Mucosa of rectum (tissue), 2 donors: ENCODE data around the gene HSPE1.

Experiments
- H3K27ac ChIP-seq, 2 donors: one replicate each; pipeline ENCODE4 v1.7.0; 2013; ENCODE audit warnings: inconsistent platforms in 2 of 2, low read depth in 2 of 2, low read length in 2 of 2
- H3K27me3 ChIP-seq, 2 donors: one replicate each; pipeline ENCODE4 v1.7.0; 2013; ENCODE audit warnings: low read length in 2 of 2; ENCODE audit not compliant: control insufficient read depth in 2 of 2, insufficient read depth in 2 of 2
- H3K36me3 ChIP-seq, 2 donors: one replicate each; pipeline ENCODE4 v1.7.0; 2013; ENCODE audit warnings: low read length in 2 of 2; ENCODE audit not compliant: control insufficient read depth in 2 of 2, insufficient read depth in 2 of 2
- H3K4me1 ChIP-seq, 2 donors: one replicate each; pipeline ENCODE4 v1.7.0; 2013; ENCODE audit warnings: low read length in 2 of 2, mild to moderate bottlenecking in 1 of 2; ENCODE audit not compliant: control insufficient read depth in 2 of 2, insufficient read depth in 2 of 2
- H3K4me3 ChIP-seq, 2 donors: one replicate each; pipeline ENCODE4 v1.7.0; 2013; ENCODE audit warnings: low read length in 2 of 2
- H3K9ac ChIP-seq, 2 donors: one replicate each; pipeline ENCODE4 v1.7.0; 2013; ENCODE audit warnings: low read length in 2 of 2, low read depth in 1 of 2, mild to moderate bottlenecking in 1 of 2
- H3K9me3 ChIP-seq, 2 donors: one replicate each; pipeline ENCODE4 v1.7.0; 2013; ENCODE audit warnings: low read length in 2 of 2; ENCODE audit not compliant: control insufficient read depth in 2 of 2
- donor health status: healthy.
- donor health status: Normal muscosa, but diverticular disease.

The HSPE1 gene

GRCh38 chr2:197514754-197515153 lies 14.6 kb downstream of the HSPE1 start:
- Histone ChIP-seq H3K36me3 (peaks cover 0 to 3% of the 10 kb centered on the region in 2 donors), H3K27me3 (no peaks in the 10 kb centered on the region), H3K27ac (peak overlapping the region; percentile 91 to 97), H3K4me3 (peak overlapping the region; percentile 87 to 88), H3K9me3 (no peaks in the 10 kb centered on the region), H3K4me1 (peaks cover 9 to 11% of the 10 kb centered on the region in 2 donors), H3K9ac (peak overlapping the region; percentile 80 to 97)

DNA sequence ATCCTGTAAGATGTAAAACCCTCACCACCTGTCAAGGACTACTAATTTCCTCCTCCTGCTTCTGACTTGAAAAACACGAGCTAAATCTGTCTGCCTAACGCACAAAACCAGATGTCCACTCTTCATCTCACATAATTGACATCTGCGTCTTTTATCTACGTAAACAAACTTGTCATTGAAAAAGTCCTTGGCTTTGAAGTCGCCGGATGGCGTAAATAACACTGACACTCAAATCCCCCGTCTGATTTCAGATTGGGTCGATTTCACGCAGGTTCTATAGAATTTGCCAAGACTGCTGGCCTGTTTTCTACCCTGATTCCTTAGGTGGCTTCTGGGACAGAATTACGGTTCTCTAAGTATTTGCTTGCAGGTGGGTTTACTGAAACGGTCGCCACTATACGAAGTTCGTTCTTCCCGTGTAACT lies 15.1 kb downstream of the HSPE1 start:
- peaks cover 0 to 3% of the 10 kb centered on the region in 2 donors for H3K36me3 ChIP-seq
- peaks cover 9 to 11% of the 10 kb centered on the region in 2 donors for H3K4me1 ChIP-seq
- peak overlapping the region; percentile 91 to 97 for H3K27ac ChIP-seq
- no peaks in the 10 kb centered on the region for H3K9me3 ChIP-seq
- no peaks in the 10 kb centered on the region for H3K27me3 ChIP-seq
- H3K9ac ChIP-seq, result peak overlapping the region; percentile 80 to 97
- peak overlapping the region; percentile 87 to 88 for H3K4me3 ChIP-seq

- Histone ChIP-seq H3K4me1 (peaks cover 9 to 11% of the 10 kb centered on the region in 2 donors), H3K4me3 (peak within 1 kb of the TSS; percentile 87 to 88), H3K27me3 (no peaks in the 10 kb centered on the region), H3K9me3 (no peaks in the 10 kb centered on the region), H3K36me3 (peaks cover 3% of the 10 kb centered on the region in 2 donors), H3K9ac (peak within 1 kb of the TSS; percentile 80 to 97), H3K27ac (peak within 1 kb of the TSS; percentile 91 to 97)
These were observed 15.7 kb downstream of the HSPE1 start, which contains the start of gene MOB4 for GRCh38 chr2:197515739-197516392. Gene MOB4 (plus strand): TSS chr2:197516066. CDS start chr2:197516087, 21 bp downstream.

- no peaks in the 10 kb centered on the region for H3K27me3 ChIP-seq
- peak overlapping the region; percentile 87 to 88 for H3K4me3 ChIP-seq
- peak overlapping the region; percentile 80 to 97 for H3K9ac ChIP-seq
- no peaks in the 10 kb centered on the region for H3K9me3 ChIP-seq
- peaks cover 9 to 11% of the 10 kb centered on the region in 2 donors for H3K4me1 ChIP-seq
- peak overlapping the region; percentile 91 to 97 for H3K27ac ChIP-seq
- H3K36me3 ChIP-seq, result peaks cover 3% of the 10 kb centered on the region in 2 donors
These were observed 16.2 kb downstream of the HSPE1 start for GRCh38 chr2:197516393-197516761.

DNA sequence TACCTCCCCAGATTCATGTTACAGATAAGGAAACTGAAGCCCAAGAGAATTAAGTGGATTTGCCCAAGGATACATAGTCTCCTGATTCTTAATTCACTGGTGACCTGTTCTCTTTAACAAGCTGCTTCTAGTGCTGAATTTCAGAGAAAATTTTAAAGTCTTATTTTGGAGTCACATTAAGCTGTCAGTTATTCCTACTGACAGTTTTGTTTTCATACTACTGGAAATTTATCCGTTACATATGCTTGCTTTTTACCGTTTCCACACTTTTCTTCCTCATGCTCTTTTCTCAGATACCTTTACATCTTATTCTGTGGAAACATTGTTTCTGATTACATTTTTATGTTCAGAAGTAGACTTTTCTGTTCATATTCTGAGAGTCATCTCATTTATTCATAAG lies 17.0 kb downstream of the HSPE1 start:
- Histone ChIP-seq H3K27me3 (no peaks in the 10 kb centered on the region), H3K27ac (no peak overlapping the region), H3K4me3 (peak overlapping the region; percentile 87 to 88), H3K9ac (peak overlapping the region; percentile 80 to 97), H3K36me3 (peaks cover 3% of the 10 kb centered on the region in 2 donors), H3K4me1 (peaks cover 9 to 11% of the 10 kb centered on the region in 2 donors), H3K9me3 (no peaks in the 10 kb centered on the region)

DNA sequence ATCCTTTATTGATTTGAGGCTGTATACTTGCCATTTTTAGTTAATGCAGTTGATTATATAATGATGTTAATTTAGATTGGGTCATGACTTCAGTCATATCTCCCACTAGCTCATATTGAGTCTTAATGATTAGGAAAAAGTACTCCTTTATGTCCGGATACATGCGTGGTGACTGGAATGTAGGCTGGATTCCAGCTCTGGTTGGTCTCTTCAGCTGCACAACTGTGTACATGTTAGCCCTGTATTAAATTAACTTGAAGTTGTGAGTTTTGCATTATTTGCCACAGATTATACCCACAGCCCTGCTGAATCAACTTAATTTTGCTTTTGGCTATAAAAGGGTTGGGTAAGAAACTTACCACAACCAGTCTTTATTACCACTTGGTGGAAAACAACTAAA lies 38.2 kb downstream of the HSPE1 start:
- Histone ChIP-seq H3K27ac (no peak overlapping the region), H3K9ac (no peak overlapping the region), H3K27me3 (no peaks in the 10 kb centered on the region), H3K4me3 (no peak overlapping the region), H3K4me1 (no peaks in the 10 kb centered on the region), H3K9me3 (no peaks in the 10 kb centered on the region), H3K36me3 (peaks cover 38 to 52% of the 10 kb centered on the region in 2 donors)

DNA sequence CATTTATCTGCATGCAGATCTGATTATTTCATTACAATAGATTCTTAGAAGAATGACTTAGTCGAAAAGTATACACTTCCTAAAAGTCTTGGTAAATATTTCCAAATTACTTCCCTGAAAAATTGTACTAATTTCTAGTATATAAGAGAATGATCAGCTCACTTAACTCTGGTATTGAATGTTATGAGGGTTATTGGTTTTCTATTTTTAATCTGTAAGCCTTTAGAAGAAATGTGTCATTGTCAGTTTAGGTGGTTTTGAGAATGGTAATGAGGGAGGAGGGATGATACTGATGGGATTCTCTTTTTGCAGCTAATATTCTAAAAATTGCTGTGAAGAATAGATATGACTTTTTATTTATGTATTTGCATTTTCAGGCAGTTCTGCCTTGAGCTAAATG lies 39.6 kb downstream of the HSPE1 start:
- H3K9ac ChIP-seq, result no peak overlapping the region
- H3K27me3 ChIP-seq, result no peaks in the 10 kb centered on the region
- no peaks in the 10 kb centered on the region for H3K4me1 ChIP-seq
- no peak overlapping the region for H3K27ac ChIP-seq
- no peaks in the 10 kb centered on the region for H3K9me3 ChIP-seq
- peaks cover 42 to 51% of the 10 kb centered on the region in 2 donors for H3K36me3 ChIP-seq
- no peak overlapping the region for H3K4me3 ChIP-seq

DNA sequence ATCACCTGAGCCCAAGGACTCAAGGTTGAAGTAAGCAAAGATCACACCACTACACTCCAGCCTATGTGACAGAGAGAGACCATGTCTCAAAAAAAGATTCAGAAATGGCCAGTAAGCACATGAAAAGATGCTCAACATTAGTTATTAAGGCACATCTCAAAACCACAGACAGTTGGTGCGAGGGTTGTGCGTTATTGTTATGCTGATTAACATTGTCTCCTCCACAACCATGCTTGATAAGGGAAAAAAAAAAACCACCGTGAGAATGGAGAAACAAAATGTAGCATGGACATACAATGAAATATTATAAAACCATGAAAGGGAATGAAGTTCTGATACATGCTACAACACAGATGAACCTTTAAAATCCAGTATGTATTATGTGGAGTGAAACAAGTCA lies 43.0 kb downstream of the HSPE1 start:
- Histone ChIP-seq H3K27ac (no peak overlapping the region), H3K9ac (no peak overlapping the region), H3K4me1 (no peaks in the 10 kb centered on the region), H3K4me3 (no peak overlapping the region), H3K27me3 (no peaks in the 10 kb centered on the region), H3K9me3 (no peaks in the 10 kb centered on the region), H3K36me3 (peaks cover 38 to 43% of the 10 kb centered on the region in 2 donors)

- peaks cover 29 to 34% of the 10 kb centered on the region in 2 donors for H3K36me3 ChIP-seq
These were observed 47.2 kb downstream of the HSPE1 start for GRCh38 chr2:197547163-197547900.

GRCh38 chr2:197548582-197548981 lies 48.4 kb downstream of the HSPE1 start:
- H3K27me3 ChIP-seq, result no peaks in the 10 kb centered on the region
- no peak overlapping the region for H3K27ac ChIP-seq
- no peaks in the 10 kb centered on the region for H3K9me3 ChIP-seq
- no peak overlapping the region for H3K9ac ChIP-seq
- H3K4me1 ChIP-seq, result no peaks in the 10 kb centered on the region
- peaks cover 20 to 25% of the 10 kb centered on the region in 2 donors for H3K36me3 ChIP-seq
- H3K4me3 ChIP-seq, result no peak overlapping the region

More at GRCh38 chr2:197547163-197547900, 47.2 kb downstream of the HSPE1 start:
- H3K27ac ChIP-seq, result no peak overlapping the region
- H3K4me1 ChIP-seq, result no peaks in the 10 kb centered on the region
- H3K4me3 ChIP-seq, result no peak overlapping the region
- no peaks in the 10 kb centered on the region for H3K27me3 ChIP-seq
- H3K9me3 ChIP-seq, result no peaks in the 10 kb centered on the region
- H3K9ac ChIP-seq, result no peak overlapping the region
